Smooth muscle cell (in vitro differentiated cells): ENCODE results near the gene FAM216B. TPM values are rescaled to one million over a fixed set of nuclear protein-coding genes. Genes with fewer than 3 reads are reported as not detected.
A peak's percentile ranks its signal among the peaks of the same experiment; 100 is the strongest.

Source experiments
- DNase-seq: peaks from one replicate; lab custom pipeline; 2025; ENCODE audit not compliant: unreplicated experiment; lab: John Stamatoyannopoulos, UW
- H2AFZ ChIP-seq: fragments of 200-600 bp; sonication (generic); 2 replicates; pipeline ENCODE4 v1.6.0; 2016; ENCODE audit warnings: antibody characterized with exemption, low read depth, mild to moderate bottlenecking
- H3F3A ChIP-seq: fragments of 200-600 bp; sonication (generic); 2 replicates; pipeline ENCODE4 v1.6.0; 2017; ENCODE audit warnings: antibody characterized with exemption, low read depth
- H3K27ac ChIP-seq: fragments of 200-600 bp; sonication (generic); 2 replicates; pipeline ENCODE4 v1.5.1; 2016; ENCODE audit warnings: low read depth, mild to moderate bottlenecking
- H3K27me3 ChIP-seq: fragments of 200-600 bp; sonication (generic); 2 replicates; pipeline ENCODE4 v1.6.1; 2016; ENCODE audit warnings: low read depth, mild to moderate bottlenecking
- H3K36me3 ChIP-seq: fragments of 200-600 bp; sonication (generic); 2 replicates; pipeline ENCODE4 v1.5.1; 2016; ENCODE audit warnings: low read depth
- H3K4me1 ChIP-seq: fragments of 200-600 bp; sonication (generic); 2 replicates; pipeline ENCODE4 v1.5.1; 2016; ENCODE audit warnings: low read depth
- H3K4me2 ChIP-seq: fragments of 200-600 bp; sonication (generic); 2 replicates; pipeline ENCODE4 v1.6.0; 2016; ENCODE audit warnings: mild to moderate bottlenecking
- H3K4me3 ChIP-seq: fragments of 200-600 bp; sonication (generic); 2 replicates; pipeline ENCODE4 v1.5.1; 2016; ENCODE audit warnings: mild to moderate bottlenecking
- H3K79me2 ChIP-seq: fragments of 200-600 bp; sonication (generic); 2 replicates; pipeline ENCODE4 v1.6.0; 2016; ENCODE audit warnings: low read depth, mild to moderate bottlenecking
- H3K9ac ChIP-seq: fragments of 200-600 bp; sonication (generic); 2 replicates; pipeline ENCODE4 v1.6.0; 2016; ENCODE audit warnings: low read depth
- H3K9me3 ChIP-seq: fragments of 200-600 bp; sonication (generic); replicated peaks from 2 replicates; pipeline ENCODE4 v1.5.1; 2016; ENCODE audit warnings: low read depth
- H4K20me1 ChIP-seq: fragments of 200-600 bp; sonication (generic); 2 replicates; pipeline ENCODE4 v1.6.0; 2016; ENCODE audit warnings: low read depth
- CTCF ChIP-seq: fragments of 200-600 bp; sonication (generic); IDR thresholded peaks from 2 replicates; pipeline ENCODE4 v1.5.1; 2017; ENCODE audit warnings: borderline replicate concordance, mild to moderate bottlenecking, antibody characterized with exemption; ENCODE audit not compliant: insufficient read depth, poor library complexity, severe bottlenecking
- WGBS: methylation state at CpG from one replicate; pipeline ENCODE4 v1.1.7; 2016; ENCODE audit warnings: low lambda C conversion rate; 5-methylcytosine and 5-hydroxymethylcytosine counted together
- polyA plus RNA-seq: library from polyadenylated mRNA; unstranded; fragments of >200 nt; fragmentation: Nextera tagmentation; extraction: Ambion mirVana; gene quantifications from 2 replicates; pipeline ENCODE4 v1.2.1, GENCODE V29; 2016
- total RNA-seq: library from RNA; depleted of rRNA; stranded (reverse); fragments of >200 nt; gene quantifications from 2 replicates; pipeline ENCODE4 v1.2.3, GENCODE V29; 2014

Gene FAM216B
- total and polyA plus RNA-seq, 2 experiments from 2014 or later: not detected

GRCh38 chr13:42807241-42807640 lies 25.9 kb downstream of the FAM216B start:
- H3K4me1 ChIP-seq: no peaks in the 10 kb centered on the region
- 25% methylated on average over 2 of the region's 2 CpGs for WGBS
- DNase-seq: no peak
- H2AFZ ChIP-seq: no peak overlapping the region
- H4K20me1 ChIP-seq: no peaks in the 10 kb centered on the region
- peak overlapping the region; percentile 31 for H3K4me2 ChIP-seq
- H3K9me3 ChIP-seq: no peaks in the 10 kb centered on the region
- no peak overlapping the region for H3K27ac ChIP-seq
- TF ChIP-seq CTCF: no peak
- no peaks in the 10 kb centered on the region for H3K79me2 ChIP-seq
- no peak overlapping the region for H3K4me3 ChIP-seq
- H3F3A ChIP-seq: peaks cover 3% of the 10 kb centered on the region
- no peak overlapping the region for H3K9ac ChIP-seq
- no peaks in the 10 kb centered on the region for H3K36me3 ChIP-seq
- no peaks in the 10 kb centered on the region for H3K27me3 ChIP-seq

- H3K9me3 ChIP-seq: no peaks in the 10 kb centered on the region
- TF ChIP-seq CTCF: no peak
- no peaks in the 10 kb centered on the region for H3K79me2 ChIP-seq
- no peaks in the 10 kb centered on the region for H4K20me1 ChIP-seq
- H3K9ac ChIP-seq: no peak overlapping the region
- WGBS: 44% methylated on average over 4 of the region's 4 CpGs
- no peaks in the 10 kb centered on the region for H3K36me3 ChIP-seq
- H3K4me1 ChIP-seq: no peaks in the 10 kb centered on the region
- DNase-seq: no peak
- H3K27me3 ChIP-seq: no peaks in the 10 kb centered on the region
- H3K27ac ChIP-seq: no peak overlapping the region
- H3F3A ChIP-seq: peaks cover 3% of the 10 kb centered on the region
- peak overlapping the region; percentile 31 for H3K4me2 ChIP-seq
- H3K4me3 ChIP-seq: no peak overlapping the region
- no peak overlapping the region for H2AFZ ChIP-seq
Measured at GRCh38 chr13:42807866-42808265, 26.5 kb downstream of the FAM216B start.

GRCh38 chr13:42808341-42808940 lies 27.1 kb downstream of the FAM216B start:
- Histone ChIP-seq H3K4me3 (no peak overlapping the region), H3K27me3 (no peaks in the 10 kb centered on the region), H3K9me3 (no peaks in the 10 kb centered on the region), H3K4me2 (no peak overlapping the region), H2AFZ (no peak overlapping the region), H3K79me2 (no peaks in the 10 kb centered on the region), H3F3A (peaks cover 3% of the 10 kb centered on the region), H3K9ac (no peak overlapping the region), H3K4me1 (no peaks in the 10 kb centered on the region), H4K20me1 (no peaks in the 10 kb centered on the region), H3K27ac (peak overlapping the region; percentile 33), H3K36me3 (no peaks in the 10 kb centered on the region)
- 78% methylated on average over 5 of the region's 5 CpGs for WGBS
- TF ChIP-seq CTCF: no peak
- no peak for DNase-seq

- no peak overlapping the region for H2AFZ ChIP-seq
- peaks cover 3% of the 10 kb centered on the region for H3F3A ChIP-seq
- H3K79me2 ChIP-seq: no peaks in the 10 kb centered on the region
- no peaks in the 10 kb centered on the region for H3K36me3 ChIP-seq
- no peak overlapping the region for H3K27ac ChIP-seq
- no peaks in the 10 kb centered on the region for H3K27me3 ChIP-seq
- H3K4me2 ChIP-seq: no peak overlapping the region
- no peaks in the 10 kb centered on the region for H3K4me1 ChIP-seq
- H3K9me3 ChIP-seq: no peaks in the 10 kb centered on the region
- H3K9ac ChIP-seq: no peak overlapping the region
- H4K20me1 ChIP-seq: no peaks in the 10 kb centered on the region
- no peak for DNase-seq
- H3K4me3 ChIP-seq: no peak overlapping the region
- WGBS: 50% methylated on average over 5 of the region's 5 CpGs
- no peak for TF ChIP-seq CTCF
Measured at GRCh38 chr13:42812316-42812715, 30.9 kb downstream of the FAM216B start.
